SK-N-SH treated with all-trans-retinoic acid at 6 μM for 48 hours (cell line): ENCODE data around the gene CSF2.

Experiments
- OSR1 ChIP-seq: fragments of 250-450 bp; sonication (Bioruptor Pico); IDR thresholded peaks from 2 replicates; pipeline ENCODE4 v1.8.0; 2022; ENCODE audit warnings: moderate library complexity, mild to moderate bottlenecking, inconsistent platforms
- PPARA ChIP-seq: fragments of 250-450 bp; sonication (Bioruptor Pico); IDR thresholded peaks from 2 replicates; pipeline ENCODE4 v1.5.0; 2020; ENCODE audit warnings: mild to moderate bottlenecking, borderline replicate concordance
- RARB ChIP-seq: fragments of 250-450 bp; sonication (Bioruptor Pico); IDR thresholded peaks from 2 replicates; pipeline ENCODE4 v1.8.0; 2021; ENCODE audit warnings: mild to moderate bottlenecking, moderate library complexity
- SNAI2 ChIP-seq: fragments of 250-450 bp; sonication (Bioruptor Pico); IDR thresholded peaks from 2 replicates; pipeline ENCODE4 v1.5.0; 2020; ENCODE audit warnings: mild to moderate bottlenecking, moderate library complexity
- TCF4 ChIP-seq: fragments of 250-450 bp; sonication (Bioruptor Pico); IDR thresholded peaks from 2 replicates; pipeline ENCODE4 v1.8.0; 2021; ENCODE audit warnings: mild to moderate bottlenecking, moderate library complexity, borderline replicate concordance
- TOX ChIP-seq: fragments of 250-450 bp; sonication (Bioruptor Pico); IDR thresholded peaks from 2 replicates; pipeline ENCODE4 v1.8.0; 2021; ENCODE audit warnings: mild to moderate bottlenecking, moderate library complexity, borderline replicate concordance
- ZFP3 ChIP-seq: fragments of 250-450 bp; sonication (Bioruptor Pico); IDR thresholded peaks from 2 replicates; pipeline ENCODE4 v1.5.0; 2020; ENCODE audit warnings: mild to moderate bottlenecking, moderate library complexity
- TF ChIP-seq, protein P1 (sequence below): fragments of 250-450 bp; sonication (Bioruptor Pico); IDR thresholded peaks from 2 replicates; pipeline ENCODE4 v1.5.1; 2020; ENCODE audit warnings: low read depth, mild to moderate bottlenecking, moderate library complexity
- TF ChIP-seq, protein P2 (sequence below): fragments of 250-450 bp; sonication (Bioruptor Pico); IDR thresholded peaks from 2 replicates; pipeline ENCODE4 v1.8.0; 2021; ENCODE audit warnings: low read depth, mild to moderate bottlenecking, moderate library complexity, borderline replicate concordance

DNA sequence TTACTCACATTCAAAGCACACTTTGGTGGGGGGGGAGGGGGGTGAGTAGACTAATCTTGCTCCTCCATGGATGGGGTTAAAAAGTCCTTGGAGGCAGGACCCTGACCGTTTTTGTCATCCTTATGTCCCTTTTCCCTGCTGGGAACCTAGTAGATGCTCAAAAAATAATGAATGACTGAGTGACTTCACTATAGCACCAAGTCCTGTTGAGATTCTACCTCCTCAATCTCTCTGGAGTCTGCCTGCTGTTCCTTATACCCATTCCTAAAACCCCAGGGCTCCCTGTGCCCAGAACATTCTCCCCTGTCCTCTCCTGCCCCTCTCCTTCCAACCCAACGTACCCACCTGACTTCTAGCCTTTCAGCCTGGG, 2.3 kb upstream of the CSF2 start:
- TF ChIP-seq, protein P1, sequence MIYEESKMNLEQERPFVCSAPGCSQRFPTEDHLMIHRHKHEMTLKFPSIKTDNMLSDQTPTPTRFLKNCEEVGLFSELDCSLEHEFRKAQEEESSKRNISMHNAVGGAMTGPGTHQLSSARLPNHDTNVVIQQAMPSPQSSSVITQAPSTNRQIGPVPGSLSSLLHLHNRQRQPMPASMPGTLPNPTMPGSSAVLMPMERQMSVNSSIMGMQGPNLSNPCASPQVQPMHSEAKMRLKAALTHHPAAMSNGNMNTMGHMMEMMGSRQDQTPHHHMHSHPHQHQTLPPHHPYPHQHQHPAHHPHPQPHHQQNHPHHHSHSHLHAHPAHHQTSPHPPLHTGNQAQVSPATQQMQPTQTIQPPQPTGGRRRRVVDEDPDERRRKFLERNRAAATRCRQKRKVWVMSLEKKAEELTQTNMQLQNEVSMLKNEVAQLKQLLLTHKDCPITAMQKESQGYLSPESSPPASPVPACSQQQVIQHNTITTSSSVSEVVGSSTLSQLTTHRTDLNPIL: no peak
- TF ChIP-seq SNAI2 (no peak), TOX (CRISPR knock-in tag) (no peak), OSR1 (CRISPR knock-in tag) (no peak), PPARA (CRISPR knock-in tag) (no peak), TCF4 (CRISPR knock-in tag) (no peak), RARB (CRISPR knock-in tag) (no peak), ZFP3 (CRISPR knock-in tag) (no peak)
- TF ChIP-seq, protein P2, sequence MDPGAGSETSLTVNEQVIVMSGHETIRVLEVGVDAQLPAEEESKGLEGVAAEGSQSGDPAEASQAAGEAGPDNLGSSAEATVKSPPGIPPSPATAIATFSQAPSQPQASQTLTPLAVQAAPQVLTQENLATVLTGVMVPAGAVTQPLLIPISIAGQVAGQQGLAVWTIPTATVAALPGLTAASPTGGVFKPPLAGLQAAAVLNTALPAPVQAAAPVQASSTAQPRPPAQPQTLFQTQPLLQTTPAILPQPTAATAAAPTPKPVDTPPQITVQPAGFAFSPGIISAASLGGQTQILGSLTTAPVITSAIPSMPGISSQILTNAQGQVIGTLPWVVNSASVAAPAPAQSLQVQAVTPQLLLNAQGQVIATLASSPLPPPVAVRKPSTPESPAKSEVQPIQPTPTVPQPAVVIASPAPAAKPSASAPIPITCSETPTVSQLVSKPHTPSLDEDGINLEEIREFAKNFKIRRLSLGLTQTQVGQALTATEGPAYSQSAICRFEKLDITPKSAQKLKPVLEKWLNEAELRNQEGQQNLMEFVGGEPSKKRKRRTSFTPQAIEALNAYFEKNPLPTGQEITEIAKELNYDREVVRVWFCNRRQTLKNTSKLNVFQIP (CRISPR knock-in tag): no peak
